Measurements from ENCODE around the gene MINDY4. TPM values are rescaled to one million over a fixed set of nuclear protein-coding genes. Genes with fewer than 3 reads are reported as not detected.

The MINDY4 gene
- total and polyA plus RNA-seq, 10 of the 15 experiments (the other 5 are each of a cell fraction or from before 2014, with no cell fraction given) = 0.10 to 0.90 (median 0.40) TPM

DNA sequence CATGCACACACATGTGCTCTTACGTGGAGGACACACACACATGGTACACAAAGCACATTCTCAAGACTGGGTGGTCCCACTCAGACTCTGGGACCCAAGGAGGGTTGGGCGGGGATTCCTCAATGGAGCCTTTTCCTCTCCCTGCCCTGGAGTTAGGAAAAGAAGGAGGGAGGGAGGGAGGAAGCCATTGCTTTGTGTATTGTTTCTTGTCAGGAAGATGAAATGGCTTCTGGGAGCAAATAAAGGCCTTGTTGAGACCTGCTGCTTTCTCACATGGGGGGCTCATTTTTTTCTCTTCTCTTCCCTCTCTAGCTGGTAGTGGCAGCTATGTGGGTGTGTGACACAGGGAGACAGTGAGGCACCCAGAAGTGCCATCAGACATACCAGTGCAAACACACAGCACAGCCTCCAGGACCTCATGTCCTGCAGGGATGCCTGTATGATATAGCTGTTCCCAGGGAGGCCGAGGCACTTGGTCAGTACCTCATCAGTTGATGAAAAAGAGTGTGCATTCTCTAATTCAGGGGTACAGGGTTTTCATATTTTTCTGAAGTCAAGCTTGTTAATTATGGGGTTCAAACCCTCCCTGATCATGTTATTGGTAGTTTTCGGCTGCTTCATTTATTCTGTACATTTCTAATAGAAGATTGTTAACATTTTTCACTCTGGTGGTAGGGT is 146.1 kb downstream of the MINDY4 start (continued):
- TF ChIP-seq POLR2AphosphoS5 (IDR thresholded peaks at IDR 0.05; ENCODE audit: low read length) = no peak
- TF ChIP-seq, protein P1, sequence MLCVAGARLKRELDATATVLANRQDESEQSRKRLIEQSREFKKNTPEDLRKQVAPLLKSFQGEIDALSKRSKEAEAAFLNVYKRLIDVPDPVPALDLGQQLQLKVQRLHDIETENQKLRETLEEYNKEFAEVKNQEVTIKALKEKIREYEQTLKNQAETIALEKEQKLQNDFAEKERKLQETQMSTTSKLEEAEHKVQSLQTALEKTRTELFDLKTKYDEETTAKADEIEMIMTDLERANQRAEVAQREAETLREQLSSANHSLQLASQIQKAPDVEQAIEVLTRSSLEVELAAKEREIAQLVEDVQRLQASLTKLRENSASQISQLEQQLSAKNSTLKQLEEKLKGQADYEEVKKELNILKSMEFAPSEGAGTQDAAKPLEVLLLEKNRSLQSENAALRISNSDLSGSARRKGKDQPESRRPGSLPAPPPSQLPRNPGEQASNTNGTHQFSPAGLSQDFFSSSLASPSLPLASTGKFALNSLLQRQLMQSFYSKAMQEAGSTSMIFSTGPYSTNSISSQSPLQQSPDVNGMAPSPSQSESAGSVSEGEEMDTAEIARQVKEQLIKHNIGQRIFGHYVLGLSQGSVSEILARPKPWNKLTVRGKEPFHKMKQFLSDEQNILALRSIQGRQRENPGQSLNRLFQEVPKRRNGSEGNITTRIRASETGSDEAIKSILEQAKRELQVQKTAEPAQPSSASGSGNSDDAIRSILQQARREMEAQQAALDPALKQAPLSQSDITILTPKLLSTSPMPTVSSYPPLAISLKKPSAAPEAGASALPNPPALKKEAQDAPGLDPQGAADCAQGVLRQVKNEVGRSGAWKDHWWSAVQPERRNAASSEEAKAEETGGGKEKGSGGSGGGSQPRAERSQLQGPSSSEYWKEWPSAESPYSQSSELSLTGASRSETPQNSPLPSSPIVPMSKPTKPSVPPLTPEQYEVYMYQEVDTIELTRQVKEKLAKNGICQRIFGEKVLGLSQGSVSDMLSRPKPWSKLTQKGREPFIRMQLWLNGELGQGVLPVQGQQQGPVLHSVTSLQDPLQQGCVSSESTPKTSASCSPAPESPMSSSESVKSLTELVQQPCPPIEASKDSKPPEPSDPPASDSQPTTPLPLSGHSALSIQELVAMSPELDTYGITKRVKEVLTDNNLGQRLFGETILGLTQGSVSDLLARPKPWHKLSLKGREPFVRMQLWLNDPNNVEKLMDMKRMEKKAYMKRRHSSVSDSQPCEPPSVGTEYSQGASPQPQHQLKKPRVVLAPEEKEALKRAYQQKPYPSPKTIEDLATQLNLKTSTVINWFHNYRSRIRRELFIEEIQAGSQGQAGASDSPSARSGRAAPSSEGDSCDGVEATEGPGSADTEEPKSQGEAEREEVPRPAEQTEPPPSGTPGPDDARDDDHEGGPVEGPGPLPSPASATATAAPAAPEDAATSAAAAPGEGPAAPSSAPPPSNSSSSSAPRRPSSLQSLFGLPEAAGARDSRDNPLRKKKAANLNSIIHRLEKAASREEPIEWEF (IDR thresholded peaks at IDR 0.05; ENCODE audit: insufficient replicate concordance, low read depth, low read length) = no peak
- no peak for TF ChIP-seq JUND (IDR thresholded peaks at IDR 0.05; ENCODE audit: low read depth, low read length)
- TF ChIP-seq FOXM1 (IDR thresholded peaks at IDR 0.05; ENCODE audit: low read depth, low read length) = no peak
- TF ChIP-seq, protein P2, sequence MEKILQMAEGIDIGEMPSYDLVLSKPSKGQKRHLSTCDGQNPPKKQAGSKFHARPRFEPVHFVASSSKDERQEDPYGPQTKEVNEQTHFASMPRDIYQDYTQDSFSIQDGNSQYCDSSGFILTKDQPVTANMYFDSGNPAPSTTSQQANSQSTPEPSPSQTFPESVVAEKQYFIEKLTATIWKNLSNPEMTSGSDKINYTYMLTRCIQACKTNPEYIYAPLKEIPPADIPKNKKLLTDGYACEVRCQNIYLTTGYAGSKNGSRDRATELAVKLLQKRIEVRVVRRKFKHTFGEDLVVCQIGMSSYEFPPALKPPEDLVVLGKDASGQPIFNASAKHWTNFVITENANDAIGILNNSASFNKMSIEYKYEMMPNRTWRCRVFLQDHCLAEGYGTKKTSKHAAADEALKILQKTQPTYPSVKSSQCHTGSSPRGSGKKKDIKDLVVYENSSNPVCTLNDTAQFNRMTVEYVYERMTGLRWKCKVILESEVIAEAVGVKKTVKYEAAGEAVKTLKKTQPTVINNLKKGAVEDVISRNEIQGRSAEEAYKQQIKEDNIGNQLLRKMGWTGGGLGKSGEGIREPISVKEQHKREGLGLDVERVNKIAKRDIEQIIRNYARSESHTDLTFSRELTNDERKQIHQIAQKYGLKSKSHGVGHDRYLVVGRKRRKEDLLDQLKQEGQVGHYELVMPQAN (conservative IDR thresholded peaks at IDR 0.05) = no peak
- TF ChIP-seq KAT2A (conservative IDR thresholded peaks at IDR 0.05; ENCODE audit: control insufficient read depth, low read depth, low read length) = no peak
- no peak for TF ChIP-seq CHD4 (IDR thresholded peaks at IDR 0.05)
- TF ChIP-seq, protein P3, sequence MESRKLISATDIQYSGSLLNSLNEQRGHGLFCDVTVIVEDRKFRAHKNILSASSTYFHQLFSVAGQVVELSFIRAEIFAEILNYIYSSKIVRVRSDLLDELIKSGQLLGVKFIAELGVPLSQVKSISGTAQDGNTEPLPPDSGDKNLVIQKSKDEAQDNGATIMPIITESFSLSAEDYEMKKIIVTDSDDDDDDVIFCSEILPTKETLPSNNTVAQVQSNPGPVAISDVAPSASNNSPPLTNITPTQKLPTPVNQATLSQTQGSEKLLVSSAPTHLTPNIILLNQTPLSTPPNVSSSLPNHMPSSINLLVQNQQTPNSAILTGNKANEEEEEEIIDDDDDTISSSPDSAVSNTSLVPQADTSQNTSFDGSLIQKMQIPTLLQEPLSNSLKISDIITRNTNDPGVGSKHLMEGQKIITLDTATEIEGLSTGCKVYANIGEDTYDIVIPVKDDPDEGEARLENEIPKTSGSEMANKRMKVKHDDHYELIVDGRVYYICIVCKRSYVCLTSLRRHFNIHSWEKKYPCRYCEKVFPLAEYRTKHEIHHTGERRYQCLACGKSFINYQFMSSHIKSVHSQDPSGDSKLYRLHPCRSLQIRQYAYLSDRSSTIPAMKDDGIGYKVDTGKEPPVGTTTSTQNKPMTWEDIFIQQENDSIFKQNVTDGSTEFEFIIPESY (IDR thresholded peaks at IDR 0.05) = no peak
- no peak for TF ChIP-seq NFYA (IDR thresholded peaks at IDR 0.05; ENCODE audit: borderline replicate concordance, low read depth, low read length)
